AG04449 (cell line): Measurements from ENCODE around the gene BCR.
A peak's percentile ranks its signal among the peaks of the same experiment; 100 is the strongest.

ENCODE experiments used
- CTCF ChIA-PET: fragments of 350-600 bp; formaldehyde crosslinking; extraction: SDS; loops from one replicate; lab custom pipeline; 2021; ENCODE audit warnings: antibody characterized with exemption; lab: Yijun Ruan, JAX
- POLR2A ChIA-PET: fragments of 400-600, 350-600 bp; formaldehyde crosslinking; extraction: SDS; loops from one replicate; lab custom pipeline; 2020; ENCODE audit warnings: antibody characterized with exemption, inconsistent platforms; lab: Yijun Ruan, JAX
- DNase-seq: peaks from one replicate; pipeline ENCODE4 v3.0.0-alpha.2; 2010; ENCODE audit warnings: low read depth, low spot score
- H3K4me3 ChIP-seq: 2 replicates; pipeline ENCODE4 v1.5.1; 2011; ENCODE audit warnings: low read depth, mild to moderate bottlenecking, control low read depth, low read length
- CTCF ChIP-seq: IDR thresholded peaks from one replicate; pipeline ENCODE4 v1.5.1; 2011; ENCODE audit warnings: mild to moderate bottlenecking, moderate library complexity, low read length, control low read depth, inconsistent platforms; ENCODE audit not compliant: insufficient read depth; ENCODE audit errors: missing control alignments

The BCR gene

DNA sequence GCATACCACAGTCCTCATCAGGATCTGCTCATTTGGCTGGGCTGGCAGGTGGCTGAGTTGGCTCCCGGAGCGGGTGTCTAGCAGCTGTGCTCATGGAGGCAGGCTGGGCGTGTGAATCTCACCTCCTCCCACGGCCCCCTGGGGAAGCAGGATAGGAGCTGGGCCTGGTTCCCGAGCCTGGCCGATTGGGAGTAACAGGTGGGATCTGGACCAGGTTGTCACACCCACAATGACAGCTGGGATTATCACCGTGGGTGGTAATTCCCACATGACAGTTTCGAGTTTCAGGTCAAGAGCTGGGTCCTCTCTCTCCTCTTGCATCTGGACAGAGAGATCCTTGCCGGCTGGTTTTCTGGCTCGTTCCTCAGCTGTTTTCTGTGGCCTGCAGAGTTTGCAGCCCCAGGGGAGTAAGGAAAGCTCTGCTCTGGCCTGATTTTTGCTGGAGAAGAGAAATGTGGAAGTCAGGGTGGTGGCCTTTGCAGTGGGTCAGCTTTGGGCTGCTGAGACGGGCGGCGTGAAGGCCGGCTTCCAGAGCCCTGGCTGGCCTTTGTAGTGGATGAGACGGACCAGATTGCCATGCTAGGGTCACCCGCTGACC, 57.0 kb downstream of the BCR start:
- DNase-seq = no peak
- no peak for TF ChIP-seq CTCF
- POLR2A ChIA-PET = no interaction called here
- CTCF ChIA-PET = interaction anchor here (1.0 to 1.1 kb wide), 2 partner anchors 10 to 44 kb away, joined by 3 to 4 read pairs; no protein-coding TSS in a partner anchor
- H3K4me3 ChIP-seq = no peak overlapping the region

DNA sequence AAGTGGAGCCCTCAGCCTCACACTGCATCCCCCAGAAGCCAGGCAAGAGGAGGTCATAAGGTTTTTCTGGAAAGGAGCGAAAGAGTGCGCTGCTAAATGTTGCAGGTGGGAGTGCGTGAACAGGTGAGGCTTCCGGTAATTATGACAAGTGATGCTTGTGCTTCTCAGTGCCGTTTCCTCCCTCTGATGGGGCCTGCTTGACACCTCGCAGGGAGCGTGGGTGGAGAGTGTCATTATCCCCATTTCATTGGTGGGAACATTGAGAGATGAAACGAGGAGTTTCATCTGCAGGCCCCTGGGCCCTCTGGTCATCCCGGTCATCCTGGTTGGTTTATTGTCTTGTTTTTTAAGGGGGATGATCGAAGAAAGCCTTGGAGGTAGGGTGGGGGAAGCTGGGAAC, 57.5 kb downstream of the BCR start:
- POLR2A ChIA-PET = no interaction called here
- CTCF ChIA-PET = interaction anchor here (1.1 kb wide), 2 partner anchors 11 to 61 kb away, joined by 3 to 4 read pairs; no protein-coding TSS in a partner anchor

DNA sequence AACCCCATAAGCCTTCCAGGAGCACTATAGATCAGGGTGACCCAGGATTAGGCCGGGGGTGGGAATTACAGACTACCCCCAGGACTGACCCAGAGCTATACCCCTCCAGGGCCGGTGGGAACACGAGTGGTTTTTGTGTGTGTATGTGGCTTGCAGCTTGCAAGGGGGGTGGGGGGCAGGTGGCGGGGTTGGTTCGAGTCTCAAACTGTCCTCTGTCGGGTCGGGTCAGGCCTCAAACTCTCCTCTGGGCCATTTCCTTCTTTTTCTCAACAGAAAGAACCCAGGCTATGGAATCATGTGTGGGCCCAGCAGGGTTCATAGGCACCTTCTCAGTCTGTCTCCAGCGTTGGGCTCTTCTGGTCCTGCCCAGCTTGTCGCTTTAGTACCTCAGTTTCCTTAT, 58.4 kb downstream of the BCR start:
- POLR2A ChIA-PET = no interaction called here
- TF ChIP-seq CTCF = no peak
- DNase-seq = no peak
- CTCF ChIA-PET = interaction anchor here (1.1 to 1.3 kb wide), 2 partner anchors 8 to 62 kb away, joined by 3 to 4 read pairs; no protein-coding TSS in a partner anchor
- no peak overlapping the region for H3K4me3 ChIP-seq

More for the DNA sequence above, 57.5 kb downstream of the BCR start:
- no peak for TF ChIP-seq CTCF
- DNase-seq = no peak
- no peak overlapping the region for H3K4me3 ChIP-seq

GRCh38 chr22:23239429-23239828, 59.1 kb downstream of the BCR start:
- CTCF ChIA-PET = interaction anchor here (1.3 to 1.4 kb wide), 2 partner anchors 8 to 11 kb away, joined by 4 read pairs; no protein-coding TSS in a partner anchor
- TF ChIP-seq CTCF = no peak
- H3K4me3 ChIP-seq = no peak overlapping the region
- DNase-seq = no peak
- POLR2A ChIA-PET = no interaction called here

DNA sequence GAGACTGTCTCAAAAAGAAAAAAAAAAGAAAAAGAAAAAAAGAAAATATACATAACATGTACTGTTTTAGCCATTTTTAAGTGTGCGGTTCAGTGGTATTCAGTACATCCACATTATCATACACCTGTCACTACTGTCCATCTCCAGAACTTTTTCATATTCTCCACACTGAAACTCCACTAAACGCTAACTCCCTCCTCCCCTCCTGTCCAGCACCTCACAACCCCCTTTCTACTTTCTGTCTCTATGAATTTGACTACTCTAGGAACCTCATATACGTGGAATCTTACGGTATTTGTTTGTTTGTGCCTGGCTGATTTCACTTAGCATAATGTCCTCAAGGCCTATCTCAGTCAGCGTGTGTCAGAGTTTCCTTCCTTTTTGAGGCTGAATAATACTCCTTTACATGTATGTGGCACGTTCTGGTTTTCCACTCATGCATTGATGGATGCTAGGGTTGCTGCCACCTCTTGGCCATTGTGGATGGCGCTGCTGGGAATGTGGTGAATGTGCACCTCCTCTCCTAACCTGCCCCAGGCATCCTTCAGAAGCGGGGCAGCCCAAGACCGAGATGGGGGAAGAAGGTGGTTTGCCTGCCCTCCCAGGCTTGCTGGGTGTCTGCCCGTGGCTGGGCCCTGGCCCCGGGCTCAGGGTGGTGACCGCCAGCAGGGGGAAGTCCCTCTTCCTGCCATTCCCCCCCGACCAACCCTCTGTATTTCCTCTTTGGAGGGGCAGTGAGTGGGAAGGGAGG, 60.5 kb downstream of the BCR start:
- TF ChIP-seq CTCF = peak; percentile 13
- DNase-seq = no peak
- POLR2A ChIA-PET = no interaction called here
- H3K4me3 ChIP-seq = no peak overlapping the region
- CTCF ChIA-PET = interaction anchor here (1.4 to 1.7 kb wide), 2 partner anchors 10 to 69 kb away, joined by 4 read pairs; no protein-coding TSS in a partner anchor
